NCI-H524 treated with DMSO at 0.1 percent for 48 hours (cell line): ENCODE measurements around the gene MLKL.

Source experiments
- DNase-seq: peaks from one replicate; lab custom pipeline; 2025; lab: John Stamatoyannopoulos, UW

The MLKL gene

GRCh38 chr16:74650966-74651567 is 49.6 kb downstream of the MLKL start:
- no peak for DNase-seq

DNA sequence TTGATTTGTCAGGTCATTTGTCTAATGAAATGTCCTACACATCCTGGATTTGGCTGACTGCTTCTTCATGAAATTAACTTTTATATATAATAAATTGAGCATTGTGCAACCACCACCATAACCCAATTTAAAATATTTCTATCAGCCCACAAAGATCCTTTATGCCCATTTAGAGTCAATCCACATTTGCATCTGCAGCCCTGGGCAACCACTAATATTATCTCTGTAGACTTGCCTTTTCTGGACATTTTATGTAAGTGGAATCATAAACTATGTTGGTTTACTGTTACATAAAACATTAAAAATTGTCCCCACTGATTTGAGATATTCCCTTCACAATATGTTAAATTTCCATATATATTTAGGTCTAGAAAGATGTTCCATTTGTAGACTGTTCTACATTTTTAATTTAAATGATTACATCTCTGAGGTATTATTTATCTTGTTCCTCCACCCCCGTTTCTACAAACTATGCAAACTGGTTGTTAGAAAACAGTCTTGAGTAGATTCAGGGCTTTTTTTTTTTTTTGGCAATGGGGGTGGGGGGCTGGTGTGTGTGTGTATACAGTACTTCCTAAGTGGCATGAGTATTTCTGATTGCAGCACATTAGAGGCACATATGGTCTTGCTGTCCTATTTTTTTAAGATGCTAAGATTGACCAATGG is 50.7 kb downstream of the MLKL start:
- no peak for DNase-seq

GRCh38 chr16:74641969-74642368 is 58.7 kb downstream of the MLKL start:
- DNase-seq: no peak

DNA sequence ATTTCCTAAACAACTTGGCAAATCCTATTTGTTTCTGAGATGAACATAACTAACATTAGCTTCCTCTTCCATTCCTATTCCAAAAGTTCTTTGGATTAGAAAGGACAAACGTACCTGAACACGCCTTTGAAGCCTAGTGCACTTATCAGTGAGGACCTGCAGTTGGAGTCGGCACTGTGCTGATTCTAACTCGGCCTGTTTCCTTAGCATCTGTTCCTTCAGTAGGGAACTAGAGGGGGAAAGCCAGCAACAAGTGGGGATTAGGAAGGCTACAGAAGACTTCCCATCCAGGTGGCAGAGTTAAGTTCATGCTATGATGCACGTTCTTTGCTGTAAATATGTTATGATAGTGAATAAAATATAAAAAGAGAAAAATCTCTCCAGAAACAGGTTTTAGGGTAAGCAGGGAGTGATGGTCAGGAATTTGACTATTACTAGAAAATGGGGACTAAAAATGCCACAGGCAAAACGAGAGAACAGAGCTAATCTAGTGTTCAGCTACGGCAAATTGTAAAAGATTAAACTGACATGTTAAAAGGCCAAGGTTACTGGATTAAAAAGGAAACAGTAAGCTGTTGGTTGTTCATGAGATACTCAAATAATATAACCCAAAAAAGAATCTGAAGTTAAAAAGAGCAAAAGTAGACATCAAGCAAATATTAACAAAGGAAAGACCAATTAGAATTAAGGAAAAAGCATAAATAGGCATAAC is 62.8 kb downstream of the MLKL start:
- DNase-seq: no peak

GRCh38 chr16:74635303-74635702 is 65.4 kb downstream of the MLKL start:
- no peak for DNase-seq

DNA sequence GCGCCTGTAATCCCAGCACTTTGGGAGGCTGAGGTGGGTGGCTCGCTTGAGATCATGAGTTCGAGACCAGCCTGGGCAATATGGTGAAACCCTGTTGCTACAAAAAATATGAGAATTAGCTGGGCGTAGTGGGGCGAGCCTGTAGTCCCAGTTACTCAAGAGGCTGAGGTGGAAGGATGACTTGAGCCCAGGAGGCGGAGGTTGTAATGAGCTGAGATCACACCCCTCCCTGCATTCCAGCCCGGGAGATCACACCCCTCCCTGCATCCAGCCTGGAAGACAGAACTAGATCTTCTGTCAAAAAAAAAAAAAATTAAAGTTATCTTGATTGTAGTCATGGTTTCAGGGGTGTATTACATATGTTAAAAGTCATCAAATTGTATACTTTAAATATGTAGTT is 67.0 kb downstream of the MLKL start:
- no peak for DNase-seq

GRCh38 chr16:74627506-74628220 is 73.0 kb downstream of the MLKL start:
- DNase-seq: no peak

- no peak for DNase-seq
Observed at GRCh38 chr16:74626741-74627416, 73.8 kb downstream of the MLKL start.

- no peak for DNase-seq
Observed at GRCh38 chr16:74625500-74626350, 74.9 kb downstream of the MLKL start.

DNA sequence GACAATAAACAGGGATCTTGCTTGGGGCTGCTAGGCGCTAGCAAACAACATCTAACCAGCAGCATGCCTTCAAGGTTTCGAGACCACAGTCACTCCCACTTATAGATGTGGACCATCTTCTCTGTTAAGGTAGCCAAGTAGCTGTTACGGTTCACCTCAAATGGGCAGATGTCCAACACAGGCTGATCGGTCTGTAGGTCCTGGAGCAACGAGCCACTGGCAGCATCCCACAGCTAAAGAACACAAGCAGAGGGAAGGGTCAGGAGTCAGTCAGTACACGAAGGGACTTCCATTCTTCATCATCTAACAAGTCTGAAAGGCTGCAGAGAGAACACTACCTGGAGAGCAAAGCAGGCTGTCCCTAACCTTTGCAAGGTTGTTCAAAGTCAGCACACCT is 76.8 kb downstream of the MLKL start:
- no peak for DNase-seq

DNA sequence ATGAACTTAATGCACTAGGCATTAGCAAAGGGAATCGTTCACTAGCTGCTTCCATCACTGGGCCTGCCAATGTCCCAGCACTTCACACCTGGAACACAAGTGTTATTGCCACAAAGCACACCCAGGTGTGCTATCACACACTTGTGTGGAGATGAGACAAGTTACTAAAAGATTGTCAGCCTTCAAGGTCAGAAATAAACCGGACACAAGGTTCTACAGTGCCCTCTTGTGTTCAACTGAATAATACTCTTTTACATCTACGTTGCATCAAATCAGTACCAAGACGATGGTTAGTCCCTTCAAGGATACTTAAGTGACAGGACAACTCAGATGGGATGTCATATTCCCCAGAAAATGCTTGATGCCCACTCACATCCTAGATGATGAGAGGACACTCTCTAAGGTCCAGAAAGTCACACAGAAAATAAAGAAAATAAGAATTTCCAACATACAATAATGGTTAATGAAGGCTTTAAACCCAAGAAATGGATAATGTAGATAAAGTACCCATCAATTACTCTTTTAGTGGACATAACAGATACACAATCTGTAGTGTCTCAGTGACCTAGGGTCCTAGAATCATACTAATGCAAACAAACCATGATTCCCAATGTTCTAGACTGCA is 77.3 kb downstream of the MLKL start:
- DNase-seq: no peak

- no peak for DNase-seq
Observed at GRCh38 chr16:74622005-74622404, 78.7 kb downstream of the MLKL start.
